HEK293 (cell line): Measurements from ENCODE around the gene SHTN1.

Source experiments
- CTCF ChIA-PET: fragments of 350-600 bp; formaldehyde crosslinking; extraction: SDS; loops from one replicate; lab custom pipeline; 2021; ENCODE audit warnings: antibody characterized with exemption; lab: Yijun Ruan, JAX
- POLR2A ChIA-PET: fragments of 300-600 bp; formaldehyde crosslinking; extraction: SDS; loops from one replicate; lab custom pipeline; 2020; ENCODE audit warnings: antibody characterized with exemption, inconsistent platforms; lab: Yijun Ruan, JAX
- H3K27ac ChIP-seq: fragments of 200-500 bp; sonication (Bioruptor generic); 2 replicates; pipeline ENCODE4 v1.5.1; 2014; ENCODE audit warnings: low read depth, low read length, control low read depth, inconsistent platforms; ENCODE audit errors: extremely low read depth
- H3K36me3 ChIP-seq, 2 experiments: fragments of 200-500 bp in 1 of 2; sonication (Bioruptor generic) in 1 of 2; 1 replicate in 1 of 2; 2 replicates in 1 of 2; pipeline ENCODE4 v1.5.1; 2014 to 2017; ENCODE audit warnings: inconsistent platforms in 2 of 2, low read length in 2 of 2; ENCODE audit not compliant: control insufficient read depth in 2 of 2, insufficient read depth in 1 of 2
- H3K4me1 ChIP-seq: fragments of 200-500 bp; sonication (Bioruptor generic); 2 replicates; pipeline ENCODE4 v1.5.1; 2014; ENCODE audit warnings: mild to moderate bottlenecking, low read length, inconsistent platforms; ENCODE audit not compliant: control insufficient read depth, insufficient read depth
- H3K4me3 ChIP-seq: 2 replicates; pipeline ENCODE4 v1.5.1; 2011; ENCODE audit warnings: low read depth, mild to moderate bottlenecking, control low read depth, low read length, moderate library complexity
- H3K9me3 ChIP-seq: fragments of 200-500 bp; sonication (Bioruptor generic); 2 replicates; pipeline ENCODE4 v1.5.1; 2014; ENCODE audit warnings: low read depth, low read length, inconsistent platforms; ENCODE audit not compliant: control insufficient read depth, insufficient read depth
- HOXC10 ChIP-seq: sonication (generic); formaldehyde crosslinking; IDR thresholded peaks from 2 replicates; pipeline ENCODE4 v1.8.1; 2023; ENCODE audit warnings: mild to moderate bottlenecking, missing genetic modification reagents
- KLF9 ChIP-seq: fragments of 450-650 bp; formaldehyde crosslinking; IDR thresholded peaks from 2 replicates; pipeline ENCODE4 v1.5.1; 2016; ENCODE audit warnings: missing biosample characterization, missing genetic modification characterization, low read depth
- PRDM1 ChIP-seq: fragments of 450-650 bp; formaldehyde crosslinking; IDR thresholded peaks from 2 replicates; pipeline ENCODE4; 2016; ENCODE audit warnings: missing biosample characterization, missing genetic modification characterization
- SP3 ChIP-seq: fragments of 450-650 bp; formaldehyde crosslinking; IDR thresholded peaks from 2 replicates; pipeline ENCODE4 v1.5.1; 2016; ENCODE audit warnings: missing biosample characterization, missing genetic modification characterization
- SP7 ChIP-seq: fragments of 450-650 bp; formaldehyde crosslinking; IDR thresholded peaks from 2 replicates; pipeline ENCODE4 v1.5.1; 2016; ENCODE audit warnings: missing biosample characterization, missing genetic modification characterization
- ZNF16 ChIP-seq: fragments of 450-650 bp; formaldehyde crosslinking; IDR thresholded peaks from 2 replicates; pipeline ENCODE4 v1.5.1; 2016; ENCODE audit warnings: low read depth, missing biosample characterization, missing genetic modification characterization
- ZNF175 ChIP-seq: fragments of 450-650 bp; formaldehyde crosslinking; IDR thresholded peaks from 2 replicates; pipeline ENCODE4 v1.5.1; 2016; ENCODE audit warnings: missing biosample characterization, missing genetic modification characterization
- ZNF184 ChIP-seq: fragments of 450-650 bp; IDR thresholded peaks from 2 replicates; pipeline ENCODE4 v1.5.1; 2018; ENCODE audit warnings: missing biosample characterization, mild to moderate bottlenecking, missing genetic modification characterization
- ZNF211 ChIP-seq: fragments of 450-650 bp; formaldehyde crosslinking; IDR thresholded peaks from 2 replicates; pipeline ENCODE4 v1.5.1; 2016; ENCODE audit warnings: low read depth, missing biosample characterization, missing genetic modification characterization
- ZNF214 ChIP-seq: fragments of 450-650 bp; formaldehyde crosslinking; IDR thresholded peaks from 2 replicates; pipeline ENCODE4 v1.5.1; 2017; ENCODE audit warnings: missing biosample characterization, mild to moderate bottlenecking, missing genetic modification characterization, borderline replicate concordance
- ZNF23 ChIP-seq: fragments of 450-650 bp; formaldehyde crosslinking; IDR thresholded peaks from 2 replicates; pipeline ENCODE4 v1.5.1; 2016; ENCODE audit warnings: missing biosample characterization, missing genetic modification characterization, borderline replicate concordance
- ZNF354C ChIP-seq: fragments of 450-650 bp; formaldehyde crosslinking; IDR thresholded peaks from 2 replicates; pipeline ENCODE4 v1.5.1; 2016; ENCODE audit warnings: missing biosample characterization, missing genetic modification characterization, low read depth, borderline replicate concordance
- TF ChIP-seq, protein P1 (sequence below): fragments of 450-650 bp; IDR thresholded peaks from 2 replicates; pipeline ENCODE4 v1.5.1; 2018; ENCODE audit warnings: missing biosample characterization, missing genetic modification characterization
- TF ChIP-seq, protein P2 (sequence below): fragments of 450-650 bp; formaldehyde crosslinking; IDR thresholded peaks from 2 replicates; pipeline ENCODE4 v1.5.1; 2016; ENCODE audit warnings: missing biosample characterization, missing genetic modification characterization
- TF ChIP-seq, protein P3 (sequence below): fragments of 450-650 bp; formaldehyde crosslinking; IDR thresholded peaks from 2 replicates; pipeline ENCODE4 v1.5.0; 2017; ENCODE audit warnings: missing biosample characterization, missing genetic modification characterization, borderline replicate concordance
- TF ChIP-seq, protein P4 (sequence below): fragments of 450-650 bp; formaldehyde crosslinking; IDR thresholded peaks from 2 replicates; pipeline ENCODE4 v1.5.1; 2017; ENCODE audit warnings: missing biosample characterization, mild to moderate bottlenecking, missing genetic modification characterization, moderate library complexity
- TF ChIP-seq, protein P5 (sequence below): fragments of 450-650 bp; formaldehyde crosslinking; IDR thresholded peaks from 2 replicates; pipeline ENCODE4 v1.5.1; 2017; ENCODE audit warnings: missing biosample characterization, missing genetic modification characterization

Gene SHTN1

DNA sequence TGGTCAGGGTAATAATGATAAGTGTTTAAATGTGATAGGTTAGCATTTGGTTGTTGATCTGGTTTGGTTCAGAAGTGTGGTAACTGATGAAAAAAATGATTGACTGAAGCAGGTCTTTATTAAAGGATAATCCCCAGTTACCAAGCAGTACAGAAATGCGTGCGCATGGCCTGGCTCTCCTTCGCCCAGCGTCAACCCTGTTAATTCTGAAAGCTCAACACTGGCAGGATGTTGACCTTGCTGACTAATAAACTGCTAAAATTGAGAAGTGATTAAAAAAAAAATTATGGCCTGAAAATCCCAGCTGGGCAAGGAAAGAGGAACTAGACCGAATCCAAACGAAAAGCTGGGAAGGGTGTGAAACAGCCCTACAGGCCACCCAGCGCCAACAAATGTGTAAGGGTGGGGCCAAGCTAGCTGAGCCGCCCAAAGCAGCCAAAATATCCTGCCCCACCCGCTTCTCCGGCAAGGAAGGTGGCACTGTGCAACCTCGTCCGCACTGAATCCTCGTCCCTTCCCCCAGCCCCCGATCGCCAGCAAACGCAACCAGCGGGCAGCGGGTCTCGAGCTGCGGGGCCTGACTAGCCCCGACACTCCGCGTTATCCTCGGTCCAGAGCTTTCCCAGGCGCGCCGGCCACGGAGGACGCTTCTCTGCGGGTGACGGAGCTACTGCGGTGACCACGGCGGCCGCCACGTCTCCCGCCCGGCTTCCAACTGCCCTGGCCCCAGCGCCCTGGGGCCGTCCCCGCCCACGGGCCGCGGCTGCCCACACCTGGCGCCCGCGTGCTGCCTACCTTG lies 561 bp downstream of the SHTN1 start (continued):
- TF ChIP-seq, protein P1, sequence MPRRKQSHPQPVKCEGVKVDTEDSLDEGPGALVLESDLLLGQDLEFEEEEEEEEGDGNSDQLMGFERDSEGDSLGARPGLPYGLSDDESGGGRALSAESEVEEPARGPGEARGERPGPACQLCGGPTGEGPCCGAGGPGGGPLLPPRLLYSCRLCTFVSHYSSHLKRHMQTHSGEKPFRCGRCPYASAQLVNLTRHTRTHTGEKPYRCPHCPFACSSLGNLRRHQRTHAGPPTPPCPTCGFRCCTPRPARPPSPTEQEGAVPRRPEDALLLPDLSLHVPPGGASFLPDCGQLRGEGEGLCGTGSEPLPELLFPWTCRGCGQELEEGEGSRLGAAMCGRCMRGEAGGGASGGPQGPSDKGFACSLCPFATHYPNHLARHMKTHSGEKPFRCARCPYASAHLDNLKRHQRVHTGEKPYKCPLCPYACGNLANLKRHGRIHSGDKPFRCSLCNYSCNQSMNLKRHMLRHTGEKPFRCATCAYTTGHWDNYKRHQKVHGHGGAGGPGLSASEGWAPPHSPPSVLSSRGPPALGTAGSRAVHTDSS (tag by site-specific recombination) = peak; percentile 10; the same call in 1 of the 2 replicates
- TF ChIP-seq, all 188 proteins: peak for 25

DNA sequence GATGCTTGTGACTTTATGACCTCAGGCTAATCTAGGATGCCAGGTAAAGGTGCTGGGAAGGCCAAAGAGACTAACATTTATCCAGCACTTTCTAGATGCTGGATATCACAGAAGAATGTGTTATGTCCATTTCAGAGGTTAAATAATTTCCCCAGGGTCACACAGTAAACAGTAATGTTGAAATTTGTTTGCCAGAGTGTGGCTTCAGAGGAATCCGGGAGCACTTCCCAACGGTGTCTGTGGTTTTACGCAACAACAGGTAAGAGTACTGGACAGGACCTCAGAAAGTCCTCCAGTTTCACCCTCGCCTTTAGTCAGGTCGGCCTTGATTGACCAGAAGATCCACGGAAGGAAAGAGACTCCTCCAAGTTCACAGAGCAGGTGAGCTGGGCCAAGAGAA lies 1.7 kb downstream of the SHTN1 start:
- Histone ChIP-seq H3K4me1 (peaks cover 9% of the 10 kb centered on the region; the same call in 1 of the 2 replicates), H3K9me3 (no peaks in the 10 kb centered on the region)
- CTCF ChIA-PET = interaction anchor here (0.6 to 1.1 kb wide), 3 partner anchors 19 to 321 kb away, joined by 3 read pairs; no protein-coding TSS in a partner anchor
- TF ChIP-seq ZNF16 (no peak), ZNF175 (tag by site-specific recombination) (no peak), ZNF354C (tag by site-specific recombination) (no peak), ZNF23 (no peak), KLF9 (tag by site-specific recombination) (no peak), ZNF211 (tag by site-specific recombination) (no peak), PRDM1 (tag by site-specific recombination) (no peak), ZNF214 (tag by site-specific recombination) (no peak)
- TF ChIP-seq, protein P2, sequence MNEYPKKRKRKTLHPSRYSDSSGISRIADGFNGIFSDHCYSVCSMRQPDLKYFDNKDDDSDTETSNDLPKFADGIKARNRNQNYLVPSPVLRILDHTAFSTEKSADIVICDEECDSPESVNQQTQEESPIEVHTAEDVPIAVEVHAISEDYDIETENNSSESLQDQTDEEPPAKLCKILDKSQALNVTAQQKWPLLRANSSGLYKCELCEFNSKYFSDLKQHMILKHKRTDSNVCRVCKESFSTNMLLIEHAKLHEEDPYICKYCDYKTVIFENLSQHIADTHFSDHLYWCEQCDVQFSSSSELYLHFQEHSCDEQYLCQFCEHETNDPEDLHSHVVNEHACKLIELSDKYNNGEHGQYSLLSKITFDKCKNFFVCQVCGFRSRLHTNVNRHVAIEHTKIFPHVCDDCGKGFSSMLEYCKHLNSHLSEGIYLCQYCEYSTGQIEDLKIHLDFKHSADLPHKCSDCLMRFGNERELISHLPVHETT (tag by site-specific recombination) = no peak
- TF ChIP-seq, all 188 proteins: peak for 0
- no peak overlapping the region for H3K4me3 ChIP-seq
- POLR2A ChIA-PET = no interaction called here
- no peaks in the 10 kb centered on the region for H3K36me3 ChIP-seq
- no peak overlapping the region for H3K27ac ChIP-seq

DNA sequence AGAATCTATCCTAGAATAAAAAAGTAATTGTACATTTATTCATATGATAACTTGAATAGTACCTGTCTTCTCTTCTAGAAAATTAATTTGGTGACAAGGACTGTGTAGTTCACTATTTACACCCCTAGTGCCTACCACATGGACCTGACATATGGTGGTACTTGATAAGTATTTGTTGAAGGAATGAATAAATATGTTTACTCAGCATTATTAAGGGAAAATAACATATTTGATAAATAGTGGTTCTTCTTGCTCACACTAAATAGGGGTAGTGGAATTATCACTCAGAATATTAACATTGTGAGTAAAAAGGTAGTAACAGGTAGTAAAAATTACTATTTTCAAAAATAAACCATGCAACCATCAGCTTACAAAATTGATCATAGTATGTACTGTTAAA lies 2.8 kb downstream of the SHTN1 start:
- POLR2A ChIA-PET = no interaction called here
- CTCF ChIA-PET = no interaction called here
- H3K36me3 ChIP-seq = no peaks in the 10 kb centered on the region
- H3K27ac ChIP-seq = no peak overlapping the region
- H3K9me3 ChIP-seq = no peaks in the 10 kb centered on the region
- H3K4me1 ChIP-seq = peaks cover 9% of the 10 kb centered on the region; the same call in 1 of the 2 replicates
- H3K4me3 ChIP-seq = no peak overlapping the region
- TF ChIP-seq SP3 (tag by site-specific recombination) = no peak
- TF ChIP-seq, protein P3, sequence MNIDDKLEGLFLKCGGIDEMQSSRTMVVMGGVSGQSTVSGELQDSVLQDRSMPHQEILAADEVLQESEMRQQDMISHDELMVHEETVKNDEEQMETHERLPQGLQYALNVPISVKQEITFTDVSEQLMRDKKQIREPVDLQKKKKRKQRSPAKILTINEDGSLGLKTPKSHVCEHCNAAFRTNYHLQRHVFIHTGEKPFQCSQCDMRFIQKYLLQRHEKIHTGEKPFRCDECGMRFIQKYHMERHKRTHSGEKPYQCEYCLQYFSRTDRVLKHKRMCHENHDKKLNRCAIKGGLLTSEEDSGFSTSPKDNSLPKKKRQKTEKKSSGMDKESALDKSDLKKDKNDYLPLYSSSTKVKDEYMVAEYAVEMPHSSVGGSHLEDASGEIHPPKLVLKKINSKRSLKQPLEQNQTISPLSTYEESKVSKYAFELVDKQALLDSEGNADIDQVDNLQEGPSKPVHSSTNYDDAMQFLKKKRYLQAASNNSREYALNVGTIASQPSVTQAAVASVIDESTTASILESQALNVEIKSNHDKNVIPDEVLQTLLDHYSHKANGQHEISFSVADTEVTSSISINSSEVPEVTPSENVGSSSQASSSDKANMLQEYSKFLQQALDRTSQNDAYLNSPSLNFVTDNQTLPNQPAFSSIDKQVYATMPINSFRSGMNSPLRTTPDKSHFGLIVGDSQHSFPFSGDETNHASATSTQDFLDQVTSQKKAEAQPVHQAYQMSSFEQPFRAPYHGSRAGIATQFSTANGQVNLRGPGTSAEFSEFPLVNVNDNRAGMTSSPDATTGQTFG = no peak
- no peak for TF ChIP-seq ZNF184 (tag by site-specific recombination)
- TF ChIP-seq ZNF214 (tag by site-specific recombination) = no peak

DNA sequence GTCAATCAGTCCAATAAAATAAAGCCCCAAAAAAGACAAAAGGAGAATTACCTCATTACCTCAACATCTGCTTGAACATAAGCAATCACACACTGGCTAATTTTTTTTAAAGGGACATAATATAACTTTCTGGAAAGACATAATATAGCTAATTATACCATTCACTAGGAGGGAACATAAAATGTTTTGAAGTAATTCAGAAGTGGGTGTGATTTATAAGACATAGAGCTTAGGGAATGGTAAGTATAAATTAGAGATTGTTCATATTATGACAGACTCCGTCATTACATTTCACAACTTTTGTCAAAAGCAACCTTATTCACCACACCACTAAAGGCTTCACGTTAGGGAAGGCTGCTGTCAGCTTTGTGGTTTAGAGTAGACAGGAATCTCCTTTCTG lies 3.8 kb downstream of the SHTN1 start:
- Histone ChIP-seq H3K9me3 (no peaks in the 10 kb centered on the region), H3K4me3 (no peak overlapping the region), H3K36me3 (no peaks in the 10 kb centered on the region), H3K4me1 (peaks cover 9% of the 10 kb centered on the region; the same call in 1 of the 2 replicates), H3K27ac (no peak overlapping the region)
- CTCF ChIA-PET = no interaction called here
- TF ChIP-seq, protein P4, sequence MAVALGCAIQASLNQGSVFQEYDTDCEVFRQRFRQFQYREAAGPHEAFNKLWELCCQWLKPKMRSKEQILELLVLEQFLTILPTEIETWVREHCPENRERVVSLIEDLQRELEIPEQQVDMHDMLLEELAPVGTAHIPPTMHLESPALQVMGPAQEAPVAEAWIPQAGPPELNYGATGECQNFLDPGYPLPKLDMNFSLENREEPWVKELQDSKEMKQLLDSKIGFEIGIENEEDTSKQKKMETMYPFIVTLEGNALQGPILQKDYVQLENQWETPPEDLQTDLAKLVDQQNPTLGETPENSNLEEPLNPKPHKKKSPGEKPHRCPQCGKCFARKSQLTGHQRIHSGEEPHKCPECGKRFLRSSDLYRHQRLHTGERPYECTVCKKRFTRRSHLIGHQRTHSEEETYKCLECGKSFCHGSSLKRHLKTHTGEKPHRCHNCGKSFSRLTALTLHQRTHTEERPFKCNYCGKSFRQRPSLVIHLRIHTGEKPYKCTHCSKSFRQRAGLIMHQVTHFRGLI = no peak
- TF ChIP-seq, protein P5, sequence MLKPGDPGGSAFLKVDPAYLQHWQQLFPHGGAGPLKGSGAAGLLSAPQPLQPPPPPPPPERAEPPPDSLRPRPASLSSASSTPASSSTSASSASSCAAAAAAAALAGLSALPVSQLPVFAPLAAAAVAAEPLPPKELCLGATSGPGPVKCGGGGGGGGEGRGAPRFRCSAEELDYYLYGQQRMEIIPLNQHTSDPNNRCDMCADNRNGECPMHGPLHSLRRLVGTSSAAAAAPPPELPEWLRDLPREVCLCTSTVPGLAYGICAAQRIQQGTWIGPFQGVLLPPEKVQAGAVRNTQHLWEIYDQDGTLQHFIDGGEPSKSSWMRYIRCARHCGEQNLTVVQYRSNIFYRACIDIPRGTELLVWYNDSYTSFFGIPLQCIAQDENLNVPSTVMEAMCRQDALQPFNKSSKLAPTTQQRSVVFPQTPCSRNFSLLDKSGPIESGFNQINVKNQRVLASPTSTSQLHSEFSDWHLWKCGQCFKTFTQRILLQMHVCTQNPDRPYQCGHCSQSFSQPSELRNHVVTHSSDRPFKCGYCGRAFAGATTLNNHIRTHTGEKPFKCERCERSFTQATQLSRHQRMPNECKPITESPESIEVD = 0 out of 2 replicates have a peak, but pooled peaks have one; percentile 30
- peak; percentile 95 for TF ChIP-seq SP7
- no peak for TF ChIP-seq HOXC10 (CRISPR knock-in tag)
- POLR2A ChIA-PET = no interaction called here
